Liver (tissue), 9 donors: ENCODE data around the gene NBEAL1. TPM values are rescaled to one million over a fixed set of nuclear protein-coding genes. Genes with fewer than 3 reads are reported as not detected.

Experiments
- DNase-seq: peaks from one replicate; pipeline ENCODE4 v3.0.0-alpha.2; 2017; ENCODE audit warnings: low spot score
- H3K27ac ChIP-seq, 2 donors: one replicate each; pipeline ENCODE4 v1.7.0; 2013; ENCODE audit warnings: inconsistent platforms in 2 of 2, low read length in 2 of 2, control low read depth in 1 of 2, low read depth in 1 of 2, mild to moderate bottlenecking in 1 of 2
- H3K27me3 ChIP-seq, 4 donors: one replicate each; pipeline versions ENCODE4 v1.6.1 to v1.7.0; 2013; ENCODE audit warnings: low read length in 3 of 4, inconsistent platforms in 1 of 4, mild to moderate bottlenecking in 1 of 4, moderate library complexity in 1 of 4; ENCODE audit not compliant: control insufficient read depth in 4 of 4, insufficient read depth in 4 of 4
- H3K36me3 ChIP-seq, 4 donors: one replicate each; pipeline versions ENCODE4 v1.6.1 to v1.7.0; 2013; ENCODE audit warnings: low read length in 3 of 4, mild to moderate bottlenecking in 3 of 4, low read depth in 1 of 4, moderate library complexity in 1 of 4; ENCODE audit not compliant: control insufficient read depth in 4 of 4, insufficient read depth in 3 of 4
- H3K4me1 ChIP-seq, 4 donors: one replicate each; pipeline versions ENCODE4 v1.6.1 to v1.7.0; 2013; ENCODE audit warnings: low read length in 3 of 4, mild to moderate bottlenecking in 3 of 4, moderate library complexity in 1 of 4; ENCODE audit not compliant: control insufficient read depth in 4 of 4, insufficient read depth in 4 of 4
- H3K4me3 ChIP-seq, 3 donors: one replicate each; pipeline versions ENCODE4 v1.6.1 to v1.7.0; 2013; ENCODE audit warnings: low read length in 3 of 3, control low read depth in 1 of 3, low read depth in 1 of 3, mild to moderate bottlenecking in 1 of 3
- H3K9ac ChIP-seq, 2 donors: one replicate each; pipeline ENCODE4 v1.7.0; 2013; ENCODE audit warnings: low read length in 2 of 2, mild to moderate bottlenecking in 2 of 2, moderate library complexity in 2 of 2, control low read depth in 1 of 2, low read depth in 1 of 2
- H3K9me3 ChIP-seq, 4 donors: one replicate each; pipeline versions ENCODE4 v1.6.1 to v1.7.0; 2013; ENCODE audit warnings: low read length in 3 of 4; ENCODE audit not compliant: control insufficient read depth in 4 of 4
- EGR1 ChIP-seq, 2 donors: IDR thresholded peaks; 2 replicates each; pipeline ENCODE4 v1.6.1; 2016 to 2018; ENCODE audit warnings: antibody characterized with exemption in 2 of 2, low read depth in 2 of 2
- FOXA1 ChIP-seq: IDR thresholded peaks from 2 replicates; pipeline ENCODE4 v1.6.1; 2016; ENCODE audit warnings: antibody characterized with exemption
- FOXA2 ChIP-seq: IDR thresholded peaks from 2 replicates; pipeline ENCODE4 v1.6.1; 2016; ENCODE audit warnings: antibody characterized with exemption
- GABPA ChIP-seq, 2 donors: IDR thresholded peaks in 1 of 2; conservative IDR thresholded peaks in 1 of 2; 2 replicates each; pipeline ENCODE4 v1.6.1; 2016; ENCODE audit warnings: antibody characterized with exemption in 2 of 2, mild to moderate bottlenecking in 1 of 2, moderate library complexity in 1 of 2
- HNF4A ChIP-seq, 2 donors: conservative IDR thresholded peaks; 2 replicates each; pipeline ENCODE4 v1.6.1; 2016; ENCODE audit warnings: antibody characterized with exemption in 2 of 2, mild to moderate bottlenecking in 2 of 2
- HNF4G ChIP-seq: IDR thresholded peaks from 2 replicates; pipeline ENCODE4 v1.6.1; 2016; ENCODE audit warnings: antibody characterized with exemption
- JUND ChIP-seq, 2 donors: IDR thresholded peaks; 2 replicates each; pipeline ENCODE4 v1.6.1; 2016; ENCODE audit warnings: antibody characterized with exemption in 2 of 2
- NR2F2 ChIP-seq: IDR thresholded peaks from 2 replicates; pipeline ENCODE4 v1.6.1; 2016; ENCODE audit warnings: antibody characterized with exemption
- RAD21 ChIP-seq, 2 donors: IDR thresholded peaks; 2 replicates each; pipeline ENCODE4 v1.6.1; 2016; ENCODE audit warnings: antibody characterized with exemption in 2 of 2, mild to moderate bottlenecking in 2 of 2
- RXRA ChIP-seq, 2 donors: IDR thresholded peaks; 2 replicates each; pipeline ENCODE4 v1.6.1; 2017 to 2018; ENCODE audit warnings: antibody characterized with exemption in 2 of 2, mild to moderate bottlenecking in 1 of 2
- TAF1 ChIP-seq: conservative IDR thresholded peaks from 2 replicates; pipeline ENCODE4 v1.6.1; 2016; ENCODE audit warnings: antibody characterized with exemption, mild to moderate bottlenecking
- YY1 ChIP-seq: IDR thresholded peaks from 2 replicates; pipeline ENCODE4 v1.6.1; 2016; ENCODE audit warnings: antibody characterized with exemption, mild to moderate bottlenecking
- WGBS: extraction: QIAGEN DNeasy Blood & Tissue Kit; methylation state at CpG from one replicate; pipeline ENCODE4 v1.1.7; 2013; 5-methylcytosine and 5-hydroxymethylcytosine counted together
- polyA plus RNA-seq, 2 donors: library from polyadenylated mRNA; stranded (reverse) in 1 of 2; unstranded in 1 of 2; fragments of 200-250 nt in 1 of 2; fragments of >200 nt in 1 of 2; fragmentation: Nextera tagmentation in 1 of 2; extraction: Ambion mirVana in 1 of 2; gene quantifications; one replicate each; pipeline versions ENCODE4 v1.2.1 to v1.2.3, GENCODE V29; 2013 to 2015
- total RNA-seq, 2 donors: library from RNA; depleted of rRNA; stranded (reverse); fragments of >200 nt; gene quantifications; one replicate each; pipeline ENCODE4 v1.2.3, GENCODE V29; 2014
- TF ChIP-seq, protein P1 (sequence below): IDR thresholded peaks from 2 replicates; pipeline ENCODE4 v1.6.1; 2016; ENCODE audit warnings: antibody characterized with exemption, mild to moderate bottlenecking
- TF ChIP-seq, protein P2 (sequence below): IDR thresholded peaks from 2 replicates; pipeline ENCODE4 v1.6.1; 2016; ENCODE audit warnings: antibody characterized with exemption
- TF ChIP-seq, protein P3 (sequence below): IDR thresholded peaks from 2 replicates; pipeline ENCODE4 v1.6.1; 2016; ENCODE audit warnings: antibody characterized with exemption
- TF ChIP-seq, protein P4 (sequence below): fragments of 150-350 bp; IDR thresholded peaks from 2 replicates; pipeline ENCODE4 v1.5.1; 2017; ENCODE audit warnings: improper control_type of control experiment, low read depth, low read length; ENCODE audit not compliant: missing input control
- donor health status: healthy.
- donor health status: healthy.
- donor health status: healthy.
- donor health status: healthy.
- donor health status: healthy.

NBEAL1 gene
- total and polyA plus RNA-seq, 4 donors, result 4.4 to 47.9 (median 17.0) TPM

DNA sequence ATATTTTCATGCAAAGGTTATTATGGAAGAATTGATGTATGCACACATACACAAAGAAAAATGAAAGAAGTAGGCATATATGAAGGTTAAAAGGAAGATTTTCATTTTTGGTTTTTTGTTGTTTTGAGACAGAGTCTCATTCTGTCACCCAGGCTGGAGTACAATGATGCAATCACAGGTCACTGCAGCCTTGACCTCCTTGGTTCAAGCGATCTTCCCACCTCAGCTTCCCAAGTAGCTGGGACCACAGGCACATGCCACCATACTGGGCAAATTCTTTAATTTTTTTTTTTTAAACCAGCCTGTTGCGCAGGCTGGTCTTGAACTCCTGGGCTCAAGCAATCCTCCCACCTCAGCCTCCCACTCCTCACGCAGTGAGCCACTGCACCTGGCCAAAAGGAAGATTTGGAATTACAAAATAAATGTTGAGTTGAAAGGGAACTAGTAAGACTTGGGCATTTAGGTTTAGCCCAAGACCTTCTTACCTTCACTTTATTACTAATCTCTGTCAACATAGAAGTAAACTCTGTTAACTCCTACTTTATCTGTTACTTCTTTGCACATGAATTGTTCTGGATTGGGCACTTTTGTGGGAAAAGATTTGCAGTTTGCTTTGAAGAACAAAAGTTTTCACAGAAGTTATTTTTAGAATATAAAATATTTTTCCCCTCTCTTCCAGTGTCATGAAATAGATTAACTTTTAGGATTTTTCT is 31.7 kb upstream of the NBEAL1 start:
- Histone ChIP-seq H3K9ac (no peak overlapping the region), H3K27me3 (no peaks in the 10 kb centered on the region), H3K4me3 (no peak overlapping the region), H3K4me1 (peaks cover 0 to 5% (median 0%) of the 10 kb centered on the region in 4 donors), H3K9me3 (no peaks in the 10 kb centered on the region), H3K36me3 (peaks cover 0 to 11% (median 1%) of the 10 kb centered on the region in 4 donors), H3K27ac (no peak overlapping the region)
- no peak for DNase-seq
- TF ChIP-seq HNF4A (conservative IDR thresholded peaks at IDR 0.05), result peak; percentile 9 to 32
- no peak for TF ChIP-seq TAF1
- no peak for TF ChIP-seq GABPA (IDR thresholded peaks at IDR 0.05 in 1 of 2, conservative IDR thresholded peaks at IDR 0.05 in 1 of 2)
- TF ChIP-seq, protein P1, sequence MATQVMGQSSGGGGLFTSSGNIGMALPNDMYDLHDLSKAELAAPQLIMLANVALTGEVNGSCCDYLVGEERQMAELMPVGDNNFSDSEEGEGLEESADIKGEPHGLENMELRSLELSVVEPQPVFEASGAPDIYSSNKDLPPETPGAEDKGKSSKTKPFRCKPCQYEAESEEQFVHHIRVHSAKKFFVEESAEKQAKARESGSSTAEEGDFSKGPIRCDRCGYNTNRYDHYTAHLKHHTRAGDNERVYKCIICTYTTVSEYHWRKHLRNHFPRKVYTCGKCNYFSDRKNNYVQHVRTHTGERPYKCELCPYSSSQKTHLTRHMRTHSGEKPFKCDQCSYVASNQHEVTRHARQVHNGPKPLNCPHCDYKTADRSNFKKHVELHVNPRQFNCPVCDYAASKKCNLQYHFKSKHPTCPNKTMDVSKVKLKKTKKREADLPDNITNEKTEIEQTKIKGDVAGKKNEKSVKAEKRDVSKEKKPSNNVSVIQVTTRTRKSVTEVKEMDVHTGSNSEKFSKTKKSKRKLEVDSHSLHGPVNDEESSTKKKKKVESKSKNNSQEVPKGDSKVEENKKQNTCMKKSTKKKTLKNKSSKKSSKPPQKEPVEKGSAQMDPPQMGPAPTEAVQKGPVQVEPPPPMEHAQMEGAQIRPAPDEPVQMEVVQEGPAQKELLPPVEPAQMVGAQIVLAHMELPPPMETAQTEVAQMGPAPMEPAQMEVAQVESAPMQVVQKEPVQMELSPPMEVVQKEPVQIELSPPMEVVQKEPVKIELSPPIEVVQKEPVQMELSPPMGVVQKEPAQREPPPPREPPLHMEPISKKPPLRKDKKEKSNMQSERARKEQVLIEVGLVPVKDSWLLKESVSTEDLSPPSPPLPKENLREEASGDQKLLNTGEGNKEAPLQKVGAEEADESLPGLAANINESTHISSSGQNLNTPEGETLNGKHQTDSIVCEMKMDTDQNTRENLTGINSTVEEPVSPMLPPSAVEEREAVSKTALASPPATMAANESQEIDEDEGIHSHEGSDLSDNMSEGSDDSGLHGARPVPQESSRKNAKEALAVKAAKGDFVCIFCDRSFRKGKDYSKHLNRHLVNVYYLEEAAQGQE, result no peak
- TF ChIP-seq NR2F2, result peak; percentile 43
- no peak for TF ChIP-seq HNF4G
- TF ChIP-seq, protein P2, sequence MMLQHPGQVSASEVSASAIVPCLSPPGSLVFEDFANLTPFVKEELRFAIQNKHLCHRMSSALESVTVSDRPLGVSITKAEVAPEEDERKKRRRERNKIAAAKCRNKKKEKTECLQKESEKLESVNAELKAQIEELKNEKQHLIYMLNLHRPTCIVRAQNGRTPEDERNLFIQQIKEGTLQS, result peak; percentile 22
- no peak for TF ChIP-seq FOXA2
- TF ChIP-seq RXRA (IDR thresholded peaks at IDR 0.05), result peak in 1 of 2 donors; percentile 22
- TF ChIP-seq, protein P3, sequence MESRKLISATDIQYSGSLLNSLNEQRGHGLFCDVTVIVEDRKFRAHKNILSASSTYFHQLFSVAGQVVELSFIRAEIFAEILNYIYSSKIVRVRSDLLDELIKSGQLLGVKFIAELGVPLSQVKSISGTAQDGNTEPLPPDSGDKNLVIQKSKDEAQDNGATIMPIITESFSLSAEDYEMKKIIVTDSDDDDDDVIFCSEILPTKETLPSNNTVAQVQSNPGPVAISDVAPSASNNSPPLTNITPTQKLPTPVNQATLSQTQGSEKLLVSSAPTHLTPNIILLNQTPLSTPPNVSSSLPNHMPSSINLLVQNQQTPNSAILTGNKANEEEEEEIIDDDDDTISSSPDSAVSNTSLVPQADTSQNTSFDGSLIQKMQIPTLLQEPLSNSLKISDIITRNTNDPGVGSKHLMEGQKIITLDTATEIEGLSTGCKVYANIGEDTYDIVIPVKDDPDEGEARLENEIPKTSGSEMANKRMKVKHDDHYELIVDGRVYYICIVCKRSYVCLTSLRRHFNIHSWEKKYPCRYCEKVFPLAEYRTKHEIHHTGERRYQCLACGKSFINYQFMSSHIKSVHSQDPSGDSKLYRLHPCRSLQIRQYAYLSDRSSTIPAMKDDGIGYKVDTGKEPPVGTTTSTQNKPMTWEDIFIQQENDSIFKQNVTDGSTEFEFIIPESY, result no peak
- TF ChIP-seq JUND (IDR thresholded peaks at IDR 0.05), result no peak
- 75% methylated on average over 3 of the region's 3 CpGs for WGBS

DNA sequence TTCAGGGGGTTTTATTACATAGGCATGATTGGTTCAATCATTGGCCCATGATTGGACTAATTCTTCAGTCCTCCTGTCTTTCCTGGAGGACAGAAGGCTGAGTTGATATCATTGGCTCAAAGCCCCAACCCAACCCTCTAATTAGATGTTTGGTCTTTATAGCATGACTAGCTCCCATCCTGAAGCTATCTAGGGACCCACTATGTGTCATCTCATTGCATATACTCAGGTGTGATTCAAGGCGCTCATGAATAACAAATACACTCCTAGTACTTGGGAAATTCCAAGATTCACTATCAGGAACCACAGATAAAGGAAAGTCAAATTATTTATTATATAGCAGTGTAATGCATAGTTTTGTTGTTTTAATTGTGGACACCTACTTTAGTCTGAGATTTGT is 24.9 kb upstream of the NBEAL1 start:
- no peaks in the 10 kb centered on the region for H3K4me1 ChIP-seq
- no peak overlapping the region for H3K4me3 ChIP-seq
- WGBS, result 100% methylated on average over 1 of the region's 1 CpG
- no peaks in the 10 kb centered on the region for H3K36me3 ChIP-seq
- no peak overlapping the region for H3K9ac ChIP-seq
- no peak overlapping the region for H3K27ac ChIP-seq
- H3K9me3 ChIP-seq, result no peaks in the 10 kb centered on the region
- H3K27me3 ChIP-seq, result no peaks in the 10 kb centered on the region
- DNase-seq, result no peak
- TF ChIP-seq RAD21 (IDR thresholded peaks at IDR 0.05), result no peak
- no peak for TF ChIP-seq FOXA1
- TF ChIP-seq, protein P4, sequence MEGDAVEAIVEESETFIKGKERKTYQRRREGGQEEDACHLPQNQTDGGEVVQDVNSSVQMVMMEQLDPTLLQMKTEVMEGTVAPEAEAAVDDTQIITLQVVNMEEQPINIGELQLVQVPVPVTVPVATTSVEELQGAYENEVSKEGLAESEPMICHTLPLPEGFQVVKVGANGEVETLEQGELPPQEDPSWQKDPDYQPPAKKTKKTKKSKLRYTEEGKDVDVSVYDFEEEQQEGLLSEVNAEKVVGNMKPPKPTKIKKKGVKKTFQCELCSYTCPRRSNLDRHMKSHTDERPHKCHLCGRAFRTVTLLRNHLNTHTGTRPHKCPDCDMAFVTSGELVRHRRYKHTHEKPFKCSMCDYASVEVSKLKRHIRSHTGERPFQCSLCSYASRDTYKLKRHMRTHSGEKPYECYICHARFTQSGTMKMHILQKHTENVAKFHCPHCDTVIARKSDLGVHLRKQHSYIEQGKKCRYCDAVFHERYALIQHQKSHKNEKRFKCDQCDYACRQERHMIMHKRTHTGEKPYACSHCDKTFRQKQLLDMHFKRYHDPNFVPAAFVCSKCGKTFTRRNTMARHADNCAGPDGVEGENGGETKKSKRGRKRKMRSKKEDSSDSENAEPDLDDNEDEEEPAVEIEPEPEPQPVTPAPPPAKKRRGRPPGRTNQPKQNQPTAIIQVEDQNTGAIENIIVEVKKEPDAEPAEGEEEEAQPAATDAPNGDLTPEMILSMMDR, result no peak
- no peak for TF ChIP-seq GABPA (IDR thresholded peaks at IDR 0.05 in 1 of 2, conservative IDR thresholded peaks at IDR 0.05 in 1 of 2)
- no peak for TF ChIP-seq HNF4A (conservative IDR thresholded peaks at IDR 0.05)
- TF ChIP-seq, protein P3, result no peak
- no peak for TF ChIP-seq HNF4G
- no peak for TF ChIP-seq EGR1 (IDR thresholded peaks at IDR 0.05; ENCODE audit: low read depth in 2 of 2)
- TF ChIP-seq RXRA (IDR thresholded peaks at IDR 0.05), result no peak
- TF ChIP-seq, protein P2, result no peak
- TF ChIP-seq, protein P1, result no peak
- no peak for TF ChIP-seq YY1
- TF ChIP-seq TAF1, result no peak
